Measurements from ENCODE around the gene TTC34.

DNA sequence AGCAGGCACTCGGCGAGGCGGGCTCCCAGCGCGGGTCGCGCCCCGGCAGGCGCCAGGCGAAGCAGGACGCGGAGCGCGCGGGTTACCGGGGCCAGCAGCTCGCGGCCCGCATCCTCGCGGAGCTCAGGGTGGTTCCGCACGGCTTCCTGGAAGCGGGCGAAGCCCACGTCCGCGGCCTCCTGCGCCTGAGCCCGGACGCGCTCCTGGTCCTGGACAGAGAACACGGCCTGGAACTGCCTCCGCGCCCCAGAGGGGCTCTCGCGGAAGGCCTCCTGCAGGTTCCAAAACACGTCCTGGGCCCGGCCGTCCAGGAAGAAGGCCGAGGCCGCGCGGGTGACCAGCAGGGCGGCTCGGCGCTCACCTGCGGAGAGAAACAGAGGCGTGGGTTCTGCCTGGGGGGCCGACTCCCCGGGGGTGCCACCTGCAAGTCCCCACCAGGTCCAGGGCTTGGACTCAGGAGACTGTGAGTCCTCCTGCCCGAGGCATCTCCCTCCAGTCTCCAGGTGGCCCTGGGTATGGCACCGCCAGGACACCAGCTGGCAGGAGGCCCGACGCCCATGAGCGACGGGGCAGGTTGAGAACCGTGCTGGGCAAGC is 11.4 kb downstream of the TTC34 start:
- TF ChIP-seq CTCF (IDR thresholded peaks at IDR 0.05) = no peak
- no peak for TF ChIP-seq POLR2A (IDR thresholded peaks at IDR 0.05)
- TF ChIP-seq POLR2AphosphoS5 (IDR thresholded peaks at IDR 0.05) = no peak
